Naive thymus-derived CD4-positive, alpha-beta T cell (primary cell): ENCODE results near the gene DUSP5. TPM values are rescaled to one million over a fixed set of nuclear protein-coding genes. Genes with fewer than 3 reads are reported as not detected.
A peak's percentile ranks its signal among the peaks of the same experiment; 100 is the strongest.

ENCODE experiments used
- ATAC-seq: fragments of 150-1000 bp; cut with Tn5 transposase; 2 replicates; pipeline ENCODE4 v1.10.0; 2021; ENCODE audit warnings: mild to moderate bottlenecking, moderate library complexity
- CTCF ChIA-PET: fragments of 350-600 bp; sonication (Branson Sonifier 250); formaldehyde crosslinking; loops from one replicate; lab custom pipeline; 2021; ENCODE audit warnings: antibody characterized with exemption; lab: Charles Lee
- POLR2A ChIA-PET: fragments of 350-600 bp; sonication (Branson Sonifier 250); formaldehyde crosslinking; loops from one replicate; lab custom pipeline; 2021; ENCODE audit warnings: antibody characterized with exemption, inconsistent platforms; lab: Charles Lee
- DNase-seq, 9 donors: peaks; one replicate each; pipeline versions ENCODE4 v3.0.0 to v3.0.0-alpha.2; 2020 to 2022; ENCODE audit warnings: mixed read lengths in 1 of 9
- H3K27ac ChIP-seq: one replicate; pipeline ENCODE4 v1.7.0; 2013; ENCODE audit warnings: mild to moderate bottlenecking, low read depth, low read length, moderate library complexity
- H3K27me3 ChIP-seq, 2 donors: one replicate each; pipeline ENCODE4 v1.7.0; 2013; ENCODE audit warnings: low read length in 2 of 2, mild to moderate bottlenecking in 2 of 2, moderate library complexity in 2 of 2; ENCODE audit not compliant: control insufficient read depth in 2 of 2, insufficient read depth in 2 of 2
- H3K36me3 ChIP-seq, 3 experiments: 1 replicate in 2 of 3; 2 replicates in 1 of 3; pipeline ENCODE4 v1.7.0; 2013; ENCODE audit warnings: low read length in 3 of 3, mild to moderate bottlenecking in 3 of 3, moderate library complexity in 1 of 3; ENCODE audit not compliant: insufficient read depth in 3 of 3, control insufficient read depth in 2 of 3
- H3K4me1 ChIP-seq, 2 donors: one replicate each; pipeline ENCODE4 v1.7.0; 2013; ENCODE audit warnings: low read length in 2 of 2, mild to moderate bottlenecking in 2 of 2, moderate library complexity in 1 of 2; ENCODE audit not compliant: control insufficient read depth in 2 of 2, insufficient read depth in 2 of 2
- H3K4me3 ChIP-seq: 2 replicates; pipeline ENCODE4 v1.7.0; 2013; ENCODE audit warnings: mild to moderate bottlenecking, low read length
- H3K9me3 ChIP-seq, 3 experiments: 1 replicate in 2 of 3; 2 replicates in 1 of 3; pipeline ENCODE4 v1.7.0; 2013; ENCODE audit warnings: low read length in 3 of 3; ENCODE audit not compliant: control insufficient read depth in 2 of 3
- H3K27ac Mint-ChIP-seq, 9 donors: one replicate each; pipeline ENCODE4 v1.8.0; 2020 to 2022; ENCODE audit warnings: mixed read lengths in 9 of 9, mild to moderate bottlenecking in 8 of 9, moderate library complexity in 5 of 9, inconsistent platforms in 2 of 9
- H3K27me3 Mint-ChIP-seq, 5 donors: one replicate each; pipeline ENCODE4 v1.8.0; 2021 to 2022; ENCODE audit warnings: mixed read lengths in 5 of 5, mild to moderate bottlenecking in 1 of 5
- H3K36me3 Mint-ChIP-seq, 5 donors: one replicate each; pipeline ENCODE4 v1.8.0; 2020 to 2022; ENCODE audit warnings: mixed read lengths in 5 of 5, mild to moderate bottlenecking in 3 of 5, inconsistent platforms in 1 of 5
- H3K4me1 Mint-ChIP-seq, 7 donors: one replicate each; pipeline ENCODE4 v1.8.0; 2020 to 2022; ENCODE audit warnings: mixed read lengths in 7 of 7, mild to moderate bottlenecking in 3 of 7, inconsistent platforms in 1 of 7
- H3K4me3 Mint-ChIP-seq, 10 donors: one replicate each; pipeline ENCODE4 v1.8.0; 2020 to 2022; ENCODE audit warnings: mild to moderate bottlenecking in 10 of 10, mixed read lengths in 10 of 10, moderate library complexity in 6 of 10, inconsistent platforms in 2 of 10
- H3K9me3 Mint-ChIP-seq, 11 donors: one replicate each; pipeline ENCODE4 v1.8.0; 2020 to 2022; ENCODE audit warnings: mixed read lengths in 11 of 11, mild to moderate bottlenecking in 4 of 11, inconsistent platforms in 1 of 11, moderate library complexity in 1 of 11
- intact Hi-C, 2 donors: fragments of 100-400 bp; cut with micrococcal nuclease; formaldehyde crosslinking; loops; one replicate each; pipeline ENCODE4 v1.15.1; 2023
- polyA plus RNA-seq, 2 donors: library from polyadenylated mRNA; unstranded; fragments of 300-500 nt; fragmentation: Illumina TruSeq; gene quantifications; one replicate each; pipeline ENCODE4 v1.2.3, GENCODE V29; 2021
- total RNA-seq, 6 experiments: library from RNA in 5 of 6; stranded (reverse) in 5 of 6; gene quantifications; 1 replicate in 5 of 6; 2 replicates in 1 of 6; pipeline ENCODE4 v1.2.3 and lab custom pipeline; 2021 to 2026

Gene DUSP5
- total and polyA plus RNA-seq, 7 experiments from 2014 or later: 0.17 to 57.2 (median 0.51) TPM

- CTCF ChIA-PET: no interaction called here
- no peak overlapping the region for H3K4me3 ChIP-seq
- H3K36me3 Mint-ChIP-seq: peaks cover 0 to 2% (median 0%) of the 10 kb centered on the region in 5 donors
- H3K4me1 ChIP-seq: no peaks in the 10 kb centered on the region
- no peaks in the 10 kb centered on the region for H3K9me3 ChIP-seq
- H3K4me3 Mint-ChIP-seq: no peak overlapping the region
- no peaks in the 10 kb centered on the region for H3K4me1 Mint-ChIP-seq
- POLR2A ChIA-PET: no interaction called here
- ATAC-seq (no peak), DNase-seq (no peak)
- H3K9me3 Mint-ChIP-seq: no peaks in the 10 kb centered on the region
- intact Hi-C loops: no loop called here
- H3K36me3 ChIP-seq: no peaks in the 10 kb centered on the region
- H3K27ac ChIP-seq: no peak overlapping the region
- no peak overlapping the region for H3K27ac Mint-ChIP-seq
- H3K27me3 ChIP-seq: no peaks in the 10 kb centered on the region
- no peaks in the 10 kb centered on the region for H3K27me3 Mint-ChIP-seq
Measured at GRCh38 chr10:110475722-110476515, 21.8 kb upstream of the DUSP5 start.

- intact Hi-C loops: no loop called here
- Mint-ChIP-seq H3K4me3 (no peak overlapping the region), H3K27me3 (peaks cover 0 to 12% (median 0%) of the 10 kb centered on the region in 5 donors), H3K27ac (no peak overlapping the region), H3K9me3 (no peaks in the 10 kb centered on the region), H3K36me3 (peaks cover 0 to 3% (median 0%) of the 10 kb centered on the region in 5 donors), H3K4me1 (no peaks in the 10 kb centered on the region)
- Histone ChIP-seq H3K4me3 (no peak overlapping the region), H3K9me3 (no peaks in the 10 kb centered on the region), H3K27ac (no peak overlapping the region), H3K4me1 (no peaks in the 10 kb centered on the region), H3K27me3 (no peaks in the 10 kb centered on the region), H3K36me3 (no peaks in the 10 kb centered on the region)
- ATAC-seq (no peak), DNase-seq (no peak)
- POLR2A ChIA-PET: no interaction called here
- CTCF ChIA-PET: no interaction called here
Measured at GRCh38 chr10:110479710-110480109, 18.0 kb upstream of the DUSP5 start.

GRCh38 chr10:110480387-110480786 lies 17.3 kb upstream of the DUSP5 start:
- H3K27ac ChIP-seq: no peak overlapping the region
- no peaks in the 10 kb centered on the region for H3K9me3 ChIP-seq
- no peak for ATAC-seq
- Mint-ChIP-seq H3K27me3 (peaks cover 0 to 12% (median 0%) of the 10 kb centered on the region in 5 donors), H3K9me3 (no peaks in the 10 kb centered on the region), H3K27ac (no peak overlapping the region), H3K4me1 (no peaks in the 10 kb centered on the region), H3K36me3 (peaks cover 0 to 3% (median 0%) of the 10 kb centered on the region in 5 donors), H3K4me3 (no peak overlapping the region)
- DNase-seq: no peak
- no peak overlapping the region for H3K4me3 ChIP-seq
- intact Hi-C loops: no loop called here
- H3K4me1 ChIP-seq: no peaks in the 10 kb centered on the region
- no peaks in the 10 kb centered on the region for H3K27me3 ChIP-seq
- ChIA-PET POLR2A (no interaction called here), CTCF (no interaction called here)
- H3K36me3 ChIP-seq: no peaks in the 10 kb centered on the region

- peak overlapping the region in 1 of 9 donors; percentile 48 for H3K27ac Mint-ChIP-seq
- H3K27me3 Mint-ChIP-seq: peaks cover 0 to 12% (median 0%) of the 10 kb centered on the region in 5 donors
- no peaks in the 10 kb centered on the region for H3K9me3 Mint-ChIP-seq
- CTCF ChIA-PET: no interaction called here
- no peak overlapping the region for H3K27ac ChIP-seq
- H3K4me1 ChIP-seq: no peaks in the 10 kb centered on the region
- H3K4me3 ChIP-seq: no peak overlapping the region
- no peaks in the 10 kb centered on the region for H3K36me3 ChIP-seq
- DNase-seq (no peak), ATAC-seq (no peak)
- intact Hi-C loops: no loop called here
- peaks cover 0 to 3% (median 0%) of the 10 kb centered on the region in 5 donors for H3K36me3 Mint-ChIP-seq
- no peaks in the 10 kb centered on the region for H3K4me1 Mint-ChIP-seq
- H3K27me3 ChIP-seq: no peaks in the 10 kb centered on the region
- no peaks in the 10 kb centered on the region for H3K9me3 ChIP-seq
- no peak overlapping the region for H3K4me3 Mint-ChIP-seq
- POLR2A ChIA-PET: no interaction called here
Measured at GRCh38 chr10:110481919-110482318, 15.8 kb upstream of the DUSP5 start.

- ATAC-seq (no peak), DNase-seq (no peak)
- ChIA-PET CTCF (no interaction called here), POLR2A (interaction anchor here (0.8 kb wide), 1 partner anchor 15 kb away, joined by 3 read pairs; no protein-coding TSS in a partner anchor)
- peaks cover 0 to 4% (median 0%) of the 10 kb centered on the region in 7 donors for H3K4me1 Mint-ChIP-seq
- H3K36me3 Mint-ChIP-seq: peaks cover 0 to 3% (median 0%) of the 10 kb centered on the region in 5 donors
- H3K36me3 ChIP-seq: no peaks in the 10 kb centered on the region
- H3K27ac ChIP-seq: no peak overlapping the region
- no peak overlapping the region for H3K27ac Mint-ChIP-seq
- intact Hi-C loops: no loop called here
- no peak overlapping the region for H3K4me3 ChIP-seq
- no peaks in the 10 kb centered on the region for H3K9me3 Mint-ChIP-seq
- no peaks in the 10 kb centered on the region for H3K27me3 ChIP-seq
- no peak overlapping the region for H3K4me3 Mint-ChIP-seq
- peaks cover 0 to 18% (median 0%) of the 10 kb centered on the region in 5 donors for H3K27me3 Mint-ChIP-seq
- no peaks in the 10 kb centered on the region for H3K9me3 ChIP-seq
- no peaks in the 10 kb centered on the region for H3K4me1 ChIP-seq
Measured at GRCh38 chr10:110483633-110484032, 14.1 kb upstream of the DUSP5 start.

GRCh38 chr10:110485541-110485940 lies 12.2 kb upstream of the DUSP5 start:
- no peak for DNase-seq
- ChIA-PET POLR2A (no interaction called here), CTCF (no interaction called here)
- H3K4me3 Mint-ChIP-seq: no peak overlapping the region
- peaks cover 0 to 9% (median 0%) of the 10 kb centered on the region in 7 donors for H3K4me1 Mint-ChIP-seq
- H3K27me3 ChIP-seq: no peaks in the 10 kb centered on the region
- H3K36me3 ChIP-seq: no peaks in the 10 kb centered on the region
- H3K27me3 Mint-ChIP-seq: peaks cover 7 to 22% (median 9%) of the 10 kb centered on the region in 5 donors
- peaks cover 0 to 3% (median 0%) of the 10 kb centered on the region in 5 donors for H3K36me3 Mint-ChIP-seq
- no peaks in the 10 kb centered on the region for H3K4me1 ChIP-seq
- H3K9me3 ChIP-seq: no peaks in the 10 kb centered on the region
- H3K27ac ChIP-seq: no peak overlapping the region
- no peak overlapping the region for H3K27ac Mint-ChIP-seq
- no peak for ATAC-seq
- intact Hi-C loops: no loop called here
- no peaks in the 10 kb centered on the region for H3K9me3 Mint-ChIP-seq
- no peak overlapping the region for H3K4me3 ChIP-seq
